SKM-1 (cell line): ENCODE results near the gene TPGS1.

Experiments used
- DNase-seq: peaks from one replicate; lab custom pipeline; 2025; ENCODE audit not compliant: unreplicated experiment; lab: John Stamatoyannopoulos, UW

TPGS1 gene

GRCh38 chr19:538641-539428, 31.5 kb downstream of the TPGS1 start:
- DNase-seq = no peak

- DNase-seq = no peak
Observed at GRCh38 chr19:539429-540030, 32.2 kb downstream of the TPGS1 start.

- DNase-seq = no peak
Observed at GRCh38 chr19:540867-541637, 33.8 kb downstream of the TPGS1 start.

DNA sequence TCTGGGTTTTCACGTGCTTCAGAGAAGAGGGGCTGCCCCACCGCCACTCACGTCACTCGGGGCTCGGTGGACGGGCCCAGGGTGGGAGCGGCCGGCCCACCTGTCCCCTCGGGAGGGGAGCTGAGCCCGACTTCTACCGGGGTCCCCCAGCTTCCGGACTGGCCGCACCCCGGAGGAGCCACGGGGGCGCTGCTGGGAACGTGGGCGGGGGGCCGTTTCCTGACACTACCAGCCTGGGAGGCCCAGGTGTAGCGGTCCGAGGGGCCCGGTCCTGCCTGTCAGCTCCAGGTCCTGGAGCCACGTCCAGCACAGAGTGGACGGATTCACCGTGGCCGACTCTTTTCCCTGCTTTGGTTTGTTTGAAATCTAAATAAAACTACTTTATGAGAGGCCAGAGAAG, 34.4 kb downstream of the TPGS1 start:
- DNase-seq = no peak

- DNase-seq = no peak
Observed at GRCh38 chr19:542173-542866, 35.0 kb downstream of the TPGS1 start.

DNA sequence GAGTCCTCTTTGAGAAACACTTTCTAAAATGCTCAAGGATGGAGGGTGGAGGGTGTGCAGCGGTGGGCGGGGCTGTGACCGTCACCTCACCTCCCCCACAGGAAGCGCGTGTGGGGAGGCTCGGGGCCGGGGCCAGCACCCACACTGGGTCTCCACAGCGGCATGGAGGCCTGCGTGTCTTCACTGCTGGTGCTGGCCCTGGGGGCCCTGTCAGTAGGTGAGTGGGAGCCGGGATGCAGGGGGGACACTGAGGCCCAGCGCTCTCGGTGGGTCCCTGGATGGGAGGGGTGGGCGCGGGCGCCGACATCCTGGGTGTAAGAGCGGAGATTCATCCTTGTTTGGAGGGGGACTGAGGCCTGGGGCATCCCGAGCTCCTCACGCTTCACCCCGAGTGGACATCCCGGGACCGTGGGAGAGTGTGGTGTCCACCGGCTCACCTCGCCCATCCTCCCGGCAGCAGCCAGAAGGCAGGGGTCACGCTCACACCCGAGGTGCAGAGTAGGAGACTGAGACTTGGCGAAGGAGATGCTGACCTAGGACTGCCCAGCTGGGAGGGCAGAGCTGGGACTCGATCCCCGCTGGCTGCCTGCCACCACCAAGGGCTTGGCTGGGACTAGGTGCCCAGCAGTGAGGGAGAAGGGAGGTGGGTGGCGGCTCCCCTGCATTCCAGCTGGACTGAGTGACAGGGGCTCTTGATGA, 36.8 kb downstream of the TPGS1 start, which contains the start of gene GZMM:
Gene GZMM, plus strand, starts transcription at position 144 of the 699 bp plus-strand sequence. Its CDS starts 19 bp downstream, at position 163.
- DNase-seq = no peak

GRCh38 chr19:547117-547516, 39.8 kb downstream of the TPGS1 start:
- no peak for DNase-seq

GRCh38 chr19:547836-548720, 40.8 kb downstream of the TPGS1 start:
- DNase-seq = no peak

GRCh38 chr19:548886-549830, 41.9 kb downstream of the TPGS1 start:
- no peak for DNase-seq

GRCh38 chr19:554817-555216, 47.5 kb downstream of the TPGS1 start:
- DNase-seq = no peak

GRCh38 chr19:555474-555808, 48.1 kb downstream of the TPGS1 start:
- no peak for DNase-seq

- no peak for DNase-seq
Observed at GRCh38 chr19:556611-557382, 49.5 kb downstream of the TPGS1 start.

DNA sequence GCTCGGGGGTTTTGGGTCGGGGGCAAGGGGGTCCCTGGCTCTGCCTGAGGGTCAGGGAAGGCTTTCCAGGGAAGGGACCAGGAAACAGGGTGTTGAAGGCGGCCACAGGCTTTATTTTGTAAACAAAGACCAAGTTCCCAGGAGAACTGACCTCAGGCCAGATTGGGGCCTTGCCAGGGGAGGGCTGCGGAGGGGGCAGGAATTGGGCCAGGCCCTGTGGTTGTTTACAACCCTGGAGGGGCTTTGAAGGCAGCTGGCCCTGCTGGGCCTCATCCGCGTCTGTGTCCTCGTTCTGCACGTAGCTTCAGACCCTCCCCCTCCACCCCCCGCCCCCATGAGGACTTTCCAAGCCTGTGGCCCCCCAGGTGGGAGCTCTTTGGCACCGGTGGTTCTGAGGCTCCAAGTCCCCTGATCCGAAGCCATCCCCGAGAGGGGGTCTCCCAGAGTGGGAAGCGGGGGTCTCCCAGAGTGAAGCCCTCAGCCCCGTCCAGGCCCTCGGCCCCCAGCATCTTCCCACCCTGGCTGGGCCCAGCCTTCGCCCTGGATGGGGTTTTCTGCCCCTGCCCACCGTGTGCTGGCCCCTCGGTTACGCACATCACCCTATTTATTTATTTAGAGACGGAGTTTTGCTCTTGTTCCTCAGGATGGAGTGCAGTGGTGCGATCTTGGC, 51.6 kb downstream of the TPGS1 start:
- DNase-seq = no peak

DNA sequence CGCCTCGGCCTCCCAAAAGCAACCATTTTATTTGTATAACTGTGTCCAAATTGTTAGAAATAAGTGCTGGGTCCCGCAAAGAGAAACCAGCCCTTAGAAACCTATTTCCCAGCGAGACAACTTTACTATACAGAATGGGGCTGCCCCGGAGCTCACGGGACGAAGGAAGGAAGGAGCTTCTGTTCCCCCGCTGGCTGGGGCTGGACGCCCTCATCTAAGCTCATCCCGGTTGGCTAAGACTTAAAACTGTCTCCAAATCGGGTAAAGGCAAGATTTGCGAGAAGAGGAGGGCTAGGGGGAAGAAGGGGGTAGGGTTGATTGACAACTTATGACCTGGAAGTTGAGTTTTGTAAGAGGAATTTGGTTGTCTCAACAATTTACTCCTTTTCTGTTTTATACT, 52.8 kb downstream of the TPGS1 start:
- DNase-seq = no peak

- peak; percentile 85 for DNase-seq
Observed at GRCh38 chr19:566403-566802, 59.1 kb downstream of the TPGS1 start.

DNA sequence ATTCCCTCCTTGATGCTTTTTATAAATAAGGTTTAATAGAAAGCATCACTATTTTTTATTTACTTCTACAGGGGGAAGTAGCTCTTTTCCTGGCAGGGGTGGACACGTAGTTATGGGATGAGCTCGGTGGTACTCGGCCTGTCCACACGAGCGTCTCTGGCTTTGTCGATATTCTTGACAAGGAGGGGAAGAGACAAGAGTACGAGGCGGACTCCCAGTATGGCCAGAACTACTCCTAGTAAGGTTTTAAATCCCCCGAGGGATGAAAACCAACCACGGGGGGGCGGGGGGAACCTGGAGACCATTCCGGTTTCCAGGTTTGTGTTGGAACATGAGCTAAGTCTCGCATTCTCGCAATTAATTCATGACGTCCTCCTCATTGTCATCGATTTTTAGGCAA, 59.5 kb downstream of the TPGS1 start:
- no peak for DNase-seq

GRCh38 chr19:567296-567900, 60.1 kb downstream of the TPGS1 start:
- no peak for DNase-seq
